GM23248 (cell line): ENCODE results near the gene KRT83. TPM values are rescaled to one million over a fixed set of nuclear protein-coding genes. Genes with fewer than 3 reads are reported as not detected.

Experiments used
- DNase-seq: peaks from one replicate; pipeline ENCODE4 v3.0.0-alpha.2; 2015
- H2AFZ ChIP-seq: fragments of 200-600 bp; sonication (generic); 2 replicates; pipeline ENCODE4 v1.6.1; 2016; ENCODE audit warnings: antibody characterized with exemption
- H3F3A ChIP-seq: fragments of 200-600 bp; sonication (generic); 2 replicates; pipeline ENCODE4 v1.6.1; 2016; ENCODE audit warnings: mild to moderate bottlenecking, antibody characterized with exemption, mixed run types; ENCODE audit not compliant: insufficient read depth
- H3K27ac ChIP-seq: fragments of 200-600 bp; sonication (generic); 2 replicates; pipeline ENCODE4 v1.5.1; 2016; ENCODE audit warnings: mild to moderate bottlenecking
- H3K27me3 ChIP-seq: fragments of 200-600 bp; sonication (generic); replicated peaks from 2 replicates; pipeline ENCODE4 v1.6.1; 2016; ENCODE audit warnings: mild to moderate bottlenecking; ENCODE audit not compliant: insufficient read depth
- H3K36me3 ChIP-seq: fragments of 200-600 bp; sonication (generic); 2 replicates; pipeline ENCODE4 v1.6.1; 2016; ENCODE audit warnings: low read depth, mild to moderate bottlenecking
- H3K4me1 ChIP-seq: fragments of 200-600 bp; sonication (generic); 2 replicates; pipeline ENCODE4 v1.6.1; 2016; ENCODE audit warnings: mild to moderate bottlenecking; ENCODE audit not compliant: insufficient read depth
- H3K4me2 ChIP-seq: fragments of 200-600 bp; sonication (generic); one replicate; pipeline ENCODE4 v1.6.1; 2016; ENCODE audit warnings: mild to moderate bottlenecking; ENCODE audit not compliant: unreplicated experiment
- H3K4me3 ChIP-seq: fragments of 200-600 bp; sonication (generic); 2 replicates; pipeline ENCODE4 v1.5.1; 2016; ENCODE audit warnings: mild to moderate bottlenecking
- H3K79me2 ChIP-seq: fragments of 200-600 bp; sonication (generic); 2 replicates; pipeline ENCODE4 v1.6.1; 2016; ENCODE audit warnings: mild to moderate bottlenecking; ENCODE audit not compliant: insufficient read depth
- H3K9ac ChIP-seq: fragments of 200-600 bp; sonication (generic); 2 replicates; pipeline ENCODE4 v1.6.1; 2016; ENCODE audit warnings: mild to moderate bottlenecking
- H3K9me2 ChIP-seq: fragments of 200-600 bp; sonication (generic); 2 replicates; pipeline ENCODE4 v1.6.1; 2016; ENCODE audit warnings: mixed run types, mild to moderate bottlenecking, moderate library complexity; ENCODE audit not compliant: insufficient read depth
- H3K9me3 ChIP-seq: fragments of 200-600 bp; sonication (generic); one replicate; pipeline ENCODE4 v1.6.1; 2017; ENCODE audit warnings: low read depth
- H4K20me1 ChIP-seq: fragments of 200-600 bp; sonication (generic); 2 replicates; pipeline ENCODE4 v1.6.0; 2016; ENCODE audit not compliant: insufficient read depth
- EZH2 ChIP-seq: fragments of 200-600 bp; sonication (generic); IDR thresholded peaks from 2 replicates; pipeline ENCODE4 v1.6.1; 2018; ENCODE audit warnings: antibody characterized with exemption, mild to moderate bottlenecking; ENCODE audit not compliant: insufficient read depth, poor library complexity, severe bottlenecking
- EZH2phosphoT487 ChIP-seq: fragments of 200-600 bp; sonication (generic); IDR thresholded peaks from 2 replicates; pipeline ENCODE4 v1.6.1; 2018; ENCODE audit warnings: antibody characterized with exemption, moderate library complexity, mild to moderate bottlenecking, low read depth; ENCODE audit not compliant: insufficient read depth
- WGBS, 2 experiments: methylation state at CpG; one replicate each; pipeline ENCODE4 v1.1.6; 2015 to 2017; ENCODE audit warnings: low lambda C conversion rate in 2 of 2, low coverage in 1 of 2; ENCODE audit errors: missing lambda C conversion rate in 2 of 2; 5-methylcytosine and 5-hydroxymethylcytosine counted together
- in situ Hi-C: fragments of 300-500 bp; cut with MboI; formaldehyde crosslinking; loops from 2 replicates; pipeline ENCODE4 v1.15.0; 2020
- polyA plus RNA-seq: library from polyadenylated mRNA; unstranded; fragments of >200 nt; fragmentation: Nextera tagmentation; extraction: Ambion mirVana; gene quantifications from 2 replicates; pipeline ENCODE4 v1.2.1, GENCODE V29; 2016
- total RNA-seq: library from RNA; depleted of rRNA; stranded (reverse); fragments of >200 nt; shearing (Covaris generic); gene quantifications from 2 replicates; pipeline ENCODE4 v1.2.3, GENCODE V29; 2014

KRT83 gene
- total and polyA plus RNA-seq, 2 experiments from 2014 or later = not detected

GRCh38 chr12:52362118-52362726 is 41.0 kb upstream of the KRT83 start:
- Histone ChIP-seq H3K4me1 (no peaks in the 10 kb centered on the region), H3K4me2 (no peak overlapping the region), H3K9me2 (no peaks in the 10 kb centered on the region), H3F3A (no peaks in the 10 kb centered on the region), H3K4me3 (no peak overlapping the region), H2AFZ (no peak overlapping the region), H3K27ac (no peak overlapping the region), H3K9me3 (no peaks in the 10 kb centered on the region), H3K36me3 (no peaks in the 10 kb centered on the region), H3K79me2 (no peaks in the 10 kb centered on the region), H4K20me1 (no peaks in the 10 kb centered on the region), H3K9ac (no peak overlapping the region), H3K27me3 (peaks cover 41% of the 10 kb centered on the region)
- no peak for DNase-seq
- no peak for TF ChIP-seq EZH2phosphoT487
- TF ChIP-seq EZH2 = no peak
- WGBS, 2 experiments = 67 to 69% methylated on average over 11 of the region's 11 CpGs
- in situ Hi-C loops = no loop called here

GRCh38 chr12:52361553-52361952 is 40.4 kb upstream of the KRT83 start:
- Histone ChIP-seq H3K27ac (no peak overlapping the region), H4K20me1 (no peaks in the 10 kb centered on the region), H3K9ac (no peak overlapping the region), H3K9me2 (no peaks in the 10 kb centered on the region), H2AFZ (no peak overlapping the region), H3K4me1 (no peaks in the 10 kb centered on the region), H3K4me3 (no peak overlapping the region), H3K4me2 (no peak overlapping the region), H3K36me3 (no peaks in the 10 kb centered on the region), H3K9me3 (no peaks in the 10 kb centered on the region), H3F3A (no peaks in the 10 kb centered on the region), H3K79me2 (no peaks in the 10 kb centered on the region), H3K27me3 (peaks cover 38% of the 10 kb centered on the region)
- in situ Hi-C loops = no loop called here
- no peak for DNase-seq
- WGBS, 2 experiments = 82 to 92% methylated on average over 1 of the region's 1 CpG
- TF ChIP-seq EZH2 (no peak), EZH2phosphoT487 (no peak)

GRCh38 chr12:52360663-52361271 is 39.6 kb upstream of the KRT83 start:
- WGBS, 2 experiments = 78 to 81% methylated on average over 12 to 13 of the region's 13 CpGs
- in situ Hi-C loops = no loop called here

GRCh38 chr12:52360106-52360662 is 39.0 kb upstream of the KRT83 start:
- H3K4me1 ChIP-seq = no peaks in the 10 kb centered on the region
- peaks cover 37% of the 10 kb centered on the region for H3K27me3 ChIP-seq
- no peaks in the 10 kb centered on the region for H3F3A ChIP-seq
- DNase-seq = no peak
- H3K9me3 ChIP-seq = no peaks in the 10 kb centered on the region
- no peak overlapping the region for H3K27ac ChIP-seq
- H4K20me1 ChIP-seq = no peaks in the 10 kb centered on the region
- no peaks in the 10 kb centered on the region for H3K9me2 ChIP-seq
- no peaks in the 10 kb centered on the region for H3K36me3 ChIP-seq
- H2AFZ ChIP-seq = no peak overlapping the region
- TF ChIP-seq EZH2 (no peak), EZH2phosphoT487 (no peak)
- H3K4me3 ChIP-seq = no peak overlapping the region
- H3K4me2 ChIP-seq = no peak overlapping the region
- H3K9ac ChIP-seq = no peak overlapping the region
- H3K79me2 ChIP-seq = no peaks in the 10 kb centered on the region
- WGBS, 2 experiments = 63 to 70% methylated on average over 7 of the region's 7 CpGs
- in situ Hi-C loops = no loop called here

More at GRCh38 chr12:52360663-52361271, 39.6 kb upstream of the KRT83 start:
- Histone ChIP-seq H3K9me2 (no peaks in the 10 kb centered on the region), H3K4me2 (no peak overlapping the region), H3K9ac (no peak overlapping the region), H3K27me3 (peaks cover 36% of the 10 kb centered on the region), H2AFZ (no peak overlapping the region), H3K79me2 (no peaks in the 10 kb centered on the region), H3K9me3 (no peaks in the 10 kb centered on the region), H3F3A (no peaks in the 10 kb centered on the region), H3K27ac (no peak overlapping the region), H3K4me1 (no peaks in the 10 kb centered on the region), H3K36me3 (no peaks in the 10 kb centered on the region), H4K20me1 (no peaks in the 10 kb centered on the region), H3K4me3 (no peak overlapping the region)
- DNase-seq = no peak
- TF ChIP-seq EZH2 = no peak
- TF ChIP-seq EZH2phosphoT487 = no peak
